NCI-H2107 treated with DMSO at 0.1 percent for 48 hours (cell line): ENCODE results near the gene KCNE5.
"Not testable (repeated sequence)": the region's sequence is repeated elsewhere in the genome, so short reads cannot be mapped to it uniquely, and the experiment has no call there.

Experiments used
- DNase-seq: peaks from one replicate; lab custom pipeline; 2025; ENCODE audit not compliant: unreplicated experiment; lab: John Stamatoyannopoulos, UW

KCNE5 gene

DNA sequence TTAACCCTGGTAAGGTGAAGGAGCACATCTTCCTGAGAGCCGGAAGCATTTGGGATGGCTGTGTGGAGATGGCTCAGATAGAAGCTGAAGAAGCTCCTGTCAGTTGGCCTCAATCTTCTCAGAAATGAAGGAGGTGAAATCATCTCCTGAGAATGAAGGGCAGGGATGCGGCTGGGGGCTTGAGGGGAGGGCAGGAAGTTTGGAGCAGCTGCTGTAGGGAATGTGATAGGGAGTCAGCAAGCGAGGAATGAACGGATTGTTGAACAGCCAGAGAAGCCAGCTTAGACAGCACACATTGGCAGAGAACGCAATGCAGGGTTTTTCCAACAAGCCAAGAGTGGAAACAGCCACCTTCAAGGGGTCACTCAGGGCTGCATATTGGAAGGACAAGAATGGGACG is 10.0 kb downstream of the KCNE5 start:
- no peak for DNase-seq

DNA sequence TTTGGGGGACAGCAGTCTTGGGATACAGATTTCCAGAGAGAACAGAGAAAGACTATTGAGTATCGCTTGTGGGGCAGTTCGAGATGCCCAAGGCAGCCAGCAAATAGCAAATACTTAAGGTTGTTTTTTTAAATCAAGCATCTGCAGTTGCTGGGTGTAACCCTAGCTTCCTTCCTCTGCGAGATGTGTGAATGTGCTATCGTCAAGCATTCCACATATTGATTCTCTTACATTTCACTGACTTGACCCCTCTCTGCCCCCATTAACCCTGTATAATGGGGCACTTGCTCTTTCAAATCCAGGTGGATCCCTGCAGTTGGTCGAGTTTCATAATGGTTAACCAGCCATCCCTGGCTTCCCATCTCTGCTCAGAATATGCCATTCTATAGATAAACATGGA is 23.5 kb downstream of the KCNE5 start:
- DNase-seq: no peak

DNA sequence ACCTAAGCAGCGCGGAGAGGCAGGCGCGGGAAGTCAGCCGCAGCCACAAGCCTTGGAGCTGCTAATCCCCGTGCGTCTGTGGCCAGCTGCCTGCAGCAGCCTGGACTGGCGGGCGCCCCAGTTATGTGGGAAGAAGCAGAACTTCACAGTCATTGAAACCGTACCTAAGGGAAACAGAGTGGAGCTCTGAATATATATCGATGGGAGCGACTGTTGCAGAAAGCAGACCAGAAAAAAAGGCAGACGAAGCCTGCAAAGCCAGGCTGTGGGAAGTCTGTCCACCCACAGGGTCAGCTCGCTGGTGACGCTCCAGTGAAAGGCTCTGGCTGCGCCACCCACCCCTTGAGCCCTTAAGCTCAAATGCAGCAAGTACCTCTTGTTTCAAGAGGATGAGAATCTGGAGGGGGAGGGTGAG is 24.7 kb downstream of the KCNE5 start:
- DNase-seq: peak; percentile 26

DNA sequence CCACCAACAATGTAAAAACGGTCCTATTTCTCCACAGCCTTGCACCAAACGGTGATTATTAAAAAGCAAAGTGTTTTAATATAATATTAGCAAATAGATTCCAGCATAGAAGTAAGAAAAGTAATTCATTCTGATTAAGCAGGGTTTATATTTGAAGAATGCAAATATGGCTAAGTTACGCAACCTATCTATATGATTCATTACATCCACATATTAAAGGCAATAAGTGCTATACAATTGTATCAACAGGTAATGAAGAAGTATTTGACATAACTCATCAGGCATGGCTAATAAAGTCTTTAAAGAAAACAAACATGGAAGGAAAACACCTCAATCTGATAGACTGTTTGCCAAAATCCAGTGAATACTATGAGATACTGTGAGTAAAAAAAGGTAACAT is 29.0 kb downstream of the KCNE5 start:
- DNase-seq: no peak

DNA sequence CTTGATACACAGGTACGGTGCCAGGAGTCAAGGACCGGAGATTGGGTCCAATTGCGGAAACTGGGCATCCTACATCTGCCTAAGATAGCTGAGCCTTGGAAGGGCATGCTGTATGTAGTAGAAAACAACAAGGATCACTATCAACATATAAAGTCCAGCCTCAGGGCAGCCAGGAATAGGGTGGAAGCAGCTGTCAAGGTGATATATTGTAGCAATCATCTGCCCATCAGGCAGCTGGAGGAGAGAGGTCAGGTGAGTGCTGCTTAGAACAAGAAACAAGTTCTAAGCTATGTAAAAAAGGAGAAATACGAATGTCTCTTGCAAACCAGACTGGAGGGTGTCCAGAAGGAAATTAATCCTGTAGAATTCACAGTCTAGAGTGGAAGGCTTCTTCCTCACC is 34.8 kb downstream of the KCNE5 start:
- DNase-seq: no peak

DNA sequence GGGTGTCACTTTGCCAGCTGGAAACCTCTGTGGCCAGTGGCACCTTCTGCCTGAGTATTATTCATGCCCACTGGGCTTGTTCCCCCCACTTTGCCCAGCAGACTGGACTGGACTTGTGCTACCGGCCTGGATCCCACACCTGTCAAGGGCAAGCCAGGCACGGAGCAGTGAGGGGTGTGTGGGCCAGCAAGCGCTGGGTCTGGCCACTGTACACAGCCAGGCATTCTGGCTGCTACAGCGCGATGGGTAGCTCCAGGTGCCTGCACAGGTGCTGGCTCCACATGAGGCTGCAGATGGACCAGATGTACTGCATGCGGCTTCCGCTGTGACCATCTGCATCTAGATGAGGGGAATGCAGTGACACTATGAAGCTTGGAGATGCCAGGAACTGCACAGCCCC is 39.5 kb downstream of the KCNE5 start:
- DNase-seq: no peak

DNA sequence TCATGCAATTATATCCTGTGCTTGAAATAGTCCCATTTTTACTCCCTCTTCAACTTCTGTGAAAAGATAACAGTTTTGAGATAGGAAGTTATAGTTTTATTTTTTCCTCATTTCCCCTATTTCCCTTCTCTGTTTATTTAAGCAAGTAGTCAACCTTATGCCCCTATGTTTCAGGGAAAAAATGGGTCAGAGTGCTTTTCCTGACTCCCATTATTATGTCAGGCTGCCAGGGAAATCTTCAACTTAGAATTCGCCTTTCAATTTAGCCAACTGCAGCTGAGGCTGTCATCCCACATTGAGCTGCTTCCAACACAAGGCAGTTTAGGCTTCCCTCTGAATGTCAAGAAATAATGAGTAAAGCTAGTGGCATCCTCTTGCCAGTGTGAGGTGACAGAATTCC is 46.1 kb downstream of the KCNE5 start:
- no peak for DNase-seq

DNA sequence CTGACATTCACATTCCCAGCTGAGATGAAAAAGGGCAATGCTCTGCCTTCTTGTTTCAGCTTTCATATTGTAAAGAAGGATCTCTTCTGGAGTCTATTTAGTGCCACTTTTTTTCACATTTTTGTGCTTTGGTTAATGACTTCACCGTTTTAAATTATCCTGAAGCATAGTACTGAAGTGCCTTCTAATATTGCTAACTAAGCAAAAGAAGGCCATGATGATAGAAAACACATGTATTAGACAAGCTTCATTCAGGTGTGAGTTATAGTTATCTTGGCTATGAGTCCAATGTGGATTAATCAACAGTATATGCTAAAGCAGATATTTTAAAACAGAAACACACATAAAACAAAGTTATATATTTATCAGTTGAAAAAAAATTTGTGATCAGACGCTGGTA is 47.9 kb downstream of the KCNE5 start:
- no peak for DNase-seq

DNA sequence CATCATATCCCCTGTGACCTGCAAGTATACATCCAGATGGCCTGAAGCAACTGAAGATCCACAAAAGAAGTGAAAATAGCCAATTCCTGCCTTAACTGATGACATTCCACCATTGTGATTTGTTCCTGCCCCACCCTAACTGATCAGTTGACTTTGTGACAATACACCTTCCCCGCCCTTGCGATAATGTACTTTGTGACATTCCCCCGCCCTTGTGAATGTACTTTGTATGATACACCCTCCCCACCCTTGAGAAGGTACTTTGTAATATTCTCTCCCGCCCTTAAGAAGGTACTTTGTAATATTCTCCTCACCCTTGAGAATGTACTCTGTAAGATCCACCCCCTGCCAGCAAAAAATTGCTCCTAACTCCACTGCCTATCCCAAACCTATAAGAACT is 48.9 kb downstream of the KCNE5 start:
- DNase-seq: not testable (repeated sequence)
